Measurements from ENCODE around the gene PCGF3.
"Not testable (repeated sequence)": the region's sequence is repeated elsewhere in the genome, so short reads cannot be mapped to it uniquely, and the experiment has no call there.

Gene PCGF3

GRCh38 chr4:665751-666435 lies 39.7 kb upstream of the PCGF3 start:
- TF ChIP-seq, protein P1, sequence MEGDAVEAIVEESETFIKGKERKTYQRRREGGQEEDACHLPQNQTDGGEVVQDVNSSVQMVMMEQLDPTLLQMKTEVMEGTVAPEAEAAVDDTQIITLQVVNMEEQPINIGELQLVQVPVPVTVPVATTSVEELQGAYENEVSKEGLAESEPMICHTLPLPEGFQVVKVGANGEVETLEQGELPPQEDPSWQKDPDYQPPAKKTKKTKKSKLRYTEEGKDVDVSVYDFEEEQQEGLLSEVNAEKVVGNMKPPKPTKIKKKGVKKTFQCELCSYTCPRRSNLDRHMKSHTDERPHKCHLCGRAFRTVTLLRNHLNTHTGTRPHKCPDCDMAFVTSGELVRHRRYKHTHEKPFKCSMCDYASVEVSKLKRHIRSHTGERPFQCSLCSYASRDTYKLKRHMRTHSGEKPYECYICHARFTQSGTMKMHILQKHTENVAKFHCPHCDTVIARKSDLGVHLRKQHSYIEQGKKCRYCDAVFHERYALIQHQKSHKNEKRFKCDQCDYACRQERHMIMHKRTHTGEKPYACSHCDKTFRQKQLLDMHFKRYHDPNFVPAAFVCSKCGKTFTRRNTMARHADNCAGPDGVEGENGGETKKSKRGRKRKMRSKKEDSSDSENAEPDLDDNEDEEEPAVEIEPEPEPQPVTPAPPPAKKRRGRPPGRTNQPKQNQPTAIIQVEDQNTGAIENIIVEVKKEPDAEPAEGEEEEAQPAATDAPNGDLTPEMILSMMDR (conservative IDR thresholded peaks at IDR 0.05) = no peak
- no peak overlapping the region for H3K27ac ChIP-seq

DNA sequence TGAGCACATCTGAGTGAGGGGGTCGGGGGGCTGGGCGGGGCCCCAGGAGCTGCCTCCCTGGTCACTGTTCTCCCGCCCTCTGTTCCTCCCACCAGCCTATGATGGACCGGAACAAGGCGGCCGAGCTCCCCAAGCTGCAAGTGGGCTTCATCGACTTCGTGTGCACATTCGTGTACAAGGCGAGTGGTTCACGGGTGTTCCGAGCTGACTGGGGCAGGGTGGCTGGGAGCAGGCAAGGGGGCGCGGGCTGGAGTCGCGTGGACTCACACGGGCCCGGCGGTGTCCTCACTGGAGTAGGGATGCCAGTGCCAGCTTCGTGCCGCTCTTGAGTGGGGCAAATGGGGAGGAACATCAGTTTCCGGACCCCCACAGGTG lies 39.2 kb upstream of the PCGF3 start:
- TF ChIP-seq, protein P1 (conservative IDR thresholded peaks at IDR 0.05) = no peak
- H3K27ac ChIP-seq = no peak overlapping the region

GRCh38 chr4:666822-667544 lies 38.6 kb upstream of the PCGF3 start:
- no peak overlapping the region for H3K27ac ChIP-seq
- TF ChIP-seq, protein P1 (conservative IDR thresholded peaks at IDR 0.05) = no peak

DNA sequence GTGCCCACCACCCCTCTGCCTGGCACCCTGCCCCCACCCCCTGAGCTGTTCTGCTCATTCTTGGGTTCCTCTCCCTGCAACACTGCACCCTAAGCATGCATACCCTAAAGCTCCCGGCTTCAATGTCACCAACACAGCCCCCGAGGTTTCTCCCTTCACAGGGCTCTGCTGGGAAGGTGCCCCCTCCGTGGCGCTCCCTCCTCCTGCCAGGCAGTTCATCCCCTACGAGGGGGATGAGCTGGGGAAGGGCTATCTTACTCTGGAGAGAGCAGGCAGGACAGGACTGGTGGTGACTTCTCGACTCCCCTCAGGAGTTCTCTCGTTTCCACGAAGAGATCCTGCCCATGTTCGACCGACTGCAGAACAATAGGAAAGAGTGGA lies 38.1 kb upstream of the PCGF3 start:
- H3K27ac ChIP-seq = no peak overlapping the region
- TF ChIP-seq, protein P1 (conservative IDR thresholded peaks at IDR 0.05) = no peak

- not testable (repeated sequence) for H3K27ac ChIP-seq
These were observed 37.4 kb upstream of the PCGF3 start for GRCh38 chr4:668219-668618.

GRCh38 chr4:669806-670559 lies 35.6 kb upstream of the PCGF3 start:
- H3K27ac ChIP-seq = not testable (repeated sequence)

DNA sequence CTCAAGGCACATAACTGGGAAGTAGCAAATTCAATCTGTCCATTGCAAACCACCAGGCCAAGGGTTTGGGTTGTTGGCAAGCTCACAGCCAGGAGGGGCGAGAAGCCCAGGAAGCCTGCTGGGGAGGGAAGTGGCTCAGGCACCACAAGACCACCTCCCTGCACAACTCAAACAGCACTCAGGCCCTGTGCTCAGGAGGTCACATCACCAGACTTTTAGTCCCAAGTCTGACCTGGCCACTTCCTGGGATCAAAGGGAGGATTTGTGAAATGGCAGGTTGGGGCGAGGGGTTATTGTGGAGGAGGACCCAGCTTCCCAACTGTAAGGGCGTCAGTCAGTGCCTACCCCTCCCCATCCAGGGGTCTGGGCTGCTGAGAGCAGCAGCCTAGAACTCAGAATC lies 33.9 kb upstream of the PCGF3 start:
- no peak overlapping the region for H3K27ac ChIP-seq
- TF ChIP-seq, protein P1 (conservative IDR thresholded peaks at IDR 0.05) = no peak

GRCh38 chr4:673349-674091 lies 32.1 kb upstream of the PCGF3 start:
- TF ChIP-seq, protein P1 (conservative IDR thresholded peaks at IDR 0.05) = no peak
- peak overlapping the region; percentile 92 for H3K27ac ChIP-seq
